GM06990 (cell line): ENCODE data around the gene SFMBT1.

ENCODE experiments used
- DNase-seq: peaks from one replicate; pipeline ENCODE4 v3.0.0-alpha.2; 2011; ENCODE audit not compliant: insufficient read length; ENCODE audit errors: extremely low read depth
- H3K27me3 ChIP-seq: replicated peaks from 2 replicates; pipeline ENCODE4 v1.6.0; 2011; ENCODE audit warnings: low read length; ENCODE audit not compliant: control insufficient read depth, insufficient read depth
- H3K36me3 ChIP-seq: 2 replicates; pipeline ENCODE4 v1.5.1; 2011; ENCODE audit warnings: low read length; ENCODE audit not compliant: control insufficient read depth, insufficient read depth
- H3K4me3 ChIP-seq: replicated peaks from 2 replicates; pipeline ENCODE4 v1.5.1; 2011; ENCODE audit warnings: low read depth, mild to moderate bottlenecking, control low read depth, low read length
- CTCF ChIP-seq: IDR thresholded peaks from 2 replicates; pipeline ENCODE4 v1.5.1; 2011; ENCODE audit warnings: low read length, control low read depth, mild to moderate bottlenecking, inconsistent platforms; ENCODE audit not compliant: insufficient read depth, poor library complexity, severe bottlenecking

SFMBT1 gene

GRCh38 chr3:53008932-53009331 lies 36.9 kb downstream of the SFMBT1 start:
- Histone ChIP-seq H3K27me3 (no peaks in the 10 kb centered on the region), H3K36me3 (no peaks in the 10 kb centered on the region), H3K4me3 (no peak overlapping the region)
- no peak for DNase-seq
- no peak for TF ChIP-seq CTCF

GRCh38 chr3:53005854-53006513 lies 39.9 kb downstream of the SFMBT1 start:
- Histone ChIP-seq H3K36me3 (no peaks in the 10 kb centered on the region), H3K27me3 (no peaks in the 10 kb centered on the region), H3K4me3 (no peak overlapping the region)
- DNase-seq: no peak
- TF ChIP-seq CTCF: no peak

GRCh38 chr3:53005338-53005737 lies 40.5 kb downstream of the SFMBT1 start:
- no peak for TF ChIP-seq CTCF
- Histone ChIP-seq H3K27me3 (no peaks in the 10 kb centered on the region), H3K36me3 (no peaks in the 10 kb centered on the region), H3K4me3 (no peak overlapping the region)
- no peak for DNase-seq

GRCh38 chr3:53003320-53003719 lies 42.6 kb downstream of the SFMBT1 start:
- Histone ChIP-seq H3K27me3 (no peaks in the 10 kb centered on the region), H3K36me3 (no peaks in the 10 kb centered on the region; the same call in none of the 2 replicates), H3K4me3 (no peak overlapping the region)
- TF ChIP-seq CTCF: no peak
- DNase-seq: no peak

GRCh38 chr3:52998771-52999513 lies 46.9 kb downstream of the SFMBT1 start:
- Histone ChIP-seq H3K4me3 (no peak overlapping the region), H3K36me3 (no peaks in the 10 kb centered on the region; the same call in none of the 2 replicates), H3K27me3 (no peaks in the 10 kb centered on the region)
- no peak for DNase-seq
- no peak for TF ChIP-seq CTCF
